HG02943 (cell line): ENCODE measurements around the gene PAFAH1B1.

Source experiments
- ATAC-seq: cut with Tn5 transposase; IDR thresholded peaks from one replicate; pipeline ENCODE4 v1.9.1; 2021; ENCODE audit warnings: mild to moderate bottlenecking, low read depth, moderate library complexity; ENCODE audit not compliant: unreplicated experiment

Gene PAFAH1B1

DNA sequence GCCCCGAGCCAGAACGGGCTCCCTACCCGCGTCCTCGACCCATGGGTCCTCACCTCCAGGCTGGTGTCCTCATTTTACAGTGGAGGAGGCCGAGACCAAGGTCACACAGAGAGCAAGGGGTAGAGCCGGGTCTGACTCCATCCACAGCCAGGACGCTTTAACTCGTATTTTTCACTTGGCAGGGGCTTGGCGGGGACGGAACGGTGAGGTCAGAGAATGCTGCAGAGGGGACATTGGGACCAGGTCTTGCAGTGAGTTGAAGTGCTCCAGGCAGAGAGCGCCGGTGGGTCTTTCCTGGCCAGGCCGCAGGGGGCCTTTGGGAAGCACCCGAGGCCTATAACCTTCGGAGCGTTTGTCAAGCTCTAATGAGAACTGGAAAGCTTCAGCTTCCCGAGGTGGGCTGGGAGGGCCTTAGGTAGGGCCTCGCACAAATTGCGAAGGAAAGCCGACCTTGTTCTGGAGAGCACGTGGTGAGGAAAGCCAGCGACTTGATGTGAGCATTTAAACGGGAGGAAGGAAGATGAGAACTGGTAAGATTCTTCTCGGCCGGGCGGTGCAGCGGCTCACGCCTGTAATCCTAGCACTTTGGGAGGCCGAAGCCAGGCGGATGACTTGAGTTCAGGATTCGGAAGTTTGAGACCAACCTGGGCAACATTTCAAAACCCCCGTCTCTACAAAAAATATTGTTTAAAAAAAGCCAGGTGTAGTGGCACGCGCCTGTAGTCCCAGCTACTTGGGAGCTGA lies 119.0 kb downstream of the PAFAH1B1 start:
- ATAC-seq: no peak

DNA sequence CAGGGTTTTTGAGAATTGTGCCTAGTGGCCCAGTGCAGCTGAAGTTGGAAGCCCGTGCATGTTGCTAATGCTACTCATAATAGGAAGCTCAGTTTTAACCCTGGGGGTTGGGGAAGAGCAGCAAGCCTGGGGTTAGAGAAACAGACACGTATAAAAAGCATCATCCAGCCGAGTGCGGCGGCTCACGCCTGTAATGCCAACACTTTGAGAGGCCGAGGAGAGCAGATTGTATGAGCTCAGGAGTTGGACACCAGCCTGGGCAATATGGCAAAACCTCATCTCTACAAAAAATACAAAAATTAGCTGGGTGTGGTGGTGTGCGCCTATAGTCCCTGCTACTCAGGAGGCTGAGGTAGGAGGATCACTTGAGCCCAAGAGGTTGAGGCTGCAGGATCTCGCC lies 120.4 kb downstream of the PAFAH1B1 start:
- no peak for ATAC-seq

DNA sequence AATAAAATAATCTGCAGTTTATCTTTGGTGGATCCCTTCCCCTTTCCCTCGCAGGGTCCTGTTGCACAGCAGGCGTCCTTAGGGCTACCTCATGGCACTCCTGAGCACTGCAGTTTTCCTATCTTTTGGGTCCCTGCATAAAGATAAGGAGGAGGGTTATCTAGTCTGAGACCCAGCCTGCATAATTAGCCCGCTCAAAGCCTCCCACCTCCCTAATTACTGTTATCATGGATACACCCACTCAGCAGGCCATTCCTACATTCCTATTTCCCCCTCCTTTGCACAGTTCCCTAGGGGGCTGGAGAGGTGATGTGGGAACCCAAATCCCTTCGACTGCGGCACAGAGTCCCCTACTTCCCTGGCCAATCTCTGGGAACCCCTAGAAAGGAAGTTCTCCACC lies 123.2 kb downstream of the PAFAH1B1 start:
- no peak for ATAC-seq

DNA sequence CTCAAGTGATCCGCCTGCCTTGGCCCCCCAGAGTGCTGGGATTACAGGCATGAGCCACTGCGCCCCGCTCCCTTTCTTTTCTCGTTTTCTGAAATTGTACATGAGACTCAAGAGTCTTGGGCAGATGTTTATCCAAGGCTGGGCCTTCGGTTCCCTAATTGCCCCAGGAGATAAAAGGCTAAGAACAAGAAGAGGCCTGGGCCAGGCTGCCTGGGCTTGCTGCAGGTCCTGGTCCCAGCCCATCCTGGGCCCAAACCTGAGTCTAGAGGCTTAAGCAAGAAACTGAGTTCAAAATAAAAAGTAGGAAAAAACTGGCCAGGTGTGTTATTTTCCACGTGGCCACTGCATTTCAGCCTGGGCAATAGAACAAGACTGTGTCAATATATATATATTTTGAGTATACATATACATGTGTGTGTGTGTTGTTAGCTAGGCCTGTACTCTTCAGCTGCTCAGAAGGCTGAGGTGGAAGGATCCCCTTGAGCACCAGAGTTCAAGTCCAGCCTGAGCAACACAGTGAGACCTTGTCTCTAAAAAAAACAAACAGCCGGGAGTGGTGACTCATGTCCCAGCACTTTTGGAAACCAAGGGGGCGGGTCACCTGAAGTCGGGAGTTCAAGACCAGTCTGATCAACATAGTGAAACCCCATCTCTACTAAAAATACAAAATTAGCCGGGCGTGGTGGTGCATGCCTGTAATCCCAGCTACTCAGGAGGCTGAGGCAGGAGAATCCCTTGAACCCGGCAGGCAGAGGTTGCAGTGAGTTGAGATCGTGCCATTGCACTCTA lies 124.9 kb downstream of the PAFAH1B1 start:
- no peak for ATAC-seq

DNA sequence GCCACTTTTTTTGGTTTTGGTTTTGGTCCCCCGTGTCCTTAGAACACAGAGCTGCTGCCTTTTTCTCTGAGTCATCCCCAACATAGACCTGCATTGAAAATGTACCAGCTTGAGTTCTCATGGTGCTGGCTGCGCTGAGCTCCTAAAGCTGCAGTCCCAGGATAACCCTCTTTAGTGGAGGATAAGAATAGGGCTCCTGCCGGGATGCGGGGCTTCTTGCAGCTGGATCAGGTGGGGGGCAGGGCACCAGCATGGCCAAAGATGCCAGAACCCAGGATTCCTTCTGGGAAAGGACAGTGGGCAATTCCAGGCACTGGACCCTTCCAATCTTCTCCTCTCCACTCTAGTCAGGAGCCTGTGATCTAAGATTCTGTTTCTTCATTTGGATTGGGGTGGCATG lies 126.4 kb downstream of the PAFAH1B1 start:
- ATAC-seq: no peak

DNA sequence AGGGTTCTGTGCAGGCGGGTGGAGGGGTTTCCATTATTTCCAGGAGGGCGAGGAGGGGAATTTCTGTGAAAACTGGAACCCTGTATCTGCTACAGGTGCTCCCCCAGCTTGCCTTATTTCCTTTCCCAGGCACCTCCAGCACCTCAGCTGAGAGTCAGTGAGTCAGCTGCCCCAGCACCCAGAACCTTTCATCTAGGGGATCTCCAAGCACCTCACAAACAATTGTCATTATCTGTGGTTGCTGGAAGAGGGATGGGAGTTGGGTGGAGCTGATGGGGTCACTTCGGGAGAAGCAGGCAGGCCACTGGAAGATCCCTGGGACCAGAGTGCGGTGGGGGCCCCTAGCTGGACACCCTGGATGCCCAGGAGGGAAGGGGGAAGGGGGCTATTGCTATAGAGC lies 128.1 kb downstream of the PAFAH1B1 start:
- ATAC-seq: no peak

DNA sequence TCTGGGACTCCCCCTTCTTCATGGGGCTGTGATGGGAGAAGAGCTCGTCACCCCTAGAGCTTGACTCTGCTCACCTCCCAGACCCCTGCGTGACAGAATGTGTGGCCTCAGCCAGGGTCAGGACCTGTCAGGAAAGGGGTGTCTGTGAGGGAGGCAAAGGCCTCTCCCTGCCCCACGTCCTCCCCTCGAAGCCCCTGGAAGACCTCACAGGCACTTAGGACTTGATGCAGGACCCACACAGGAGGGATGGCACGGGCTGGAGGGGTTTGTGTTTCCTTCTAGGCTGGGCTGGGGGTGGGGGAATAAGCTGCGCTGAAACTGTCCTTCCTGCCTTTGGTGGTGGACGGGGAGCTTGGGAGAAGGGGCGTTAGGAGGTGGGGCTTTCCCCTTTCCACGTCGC lies 129.2 kb downstream of the PAFAH1B1 start:
- ATAC-seq: no peak

DNA sequence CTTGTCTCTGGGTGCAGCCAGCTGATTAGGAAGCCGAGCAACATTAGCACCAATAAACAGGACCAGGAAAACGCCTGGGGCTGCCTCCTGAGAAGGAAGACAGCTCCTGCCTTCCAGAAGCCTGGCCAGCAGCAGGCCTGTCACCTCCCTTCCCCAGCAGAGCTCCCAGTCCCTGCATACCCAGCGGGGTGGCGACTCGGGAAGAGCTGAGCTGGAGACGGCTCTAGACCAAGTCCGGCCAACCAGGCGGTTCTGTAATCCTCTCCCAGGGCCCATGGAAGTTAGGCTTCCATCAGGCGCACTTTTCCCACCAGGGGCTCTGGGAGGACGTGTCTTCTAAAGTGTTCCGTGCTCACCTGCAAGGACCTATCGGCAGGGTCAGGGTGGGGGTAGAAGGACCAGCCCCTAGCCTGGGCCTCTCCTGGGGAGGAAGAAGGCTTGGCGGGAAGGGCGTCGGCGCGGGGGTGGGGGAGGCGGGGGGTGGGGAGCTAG lies 130.1 kb downstream of the PAFAH1B1 start:
- no peak for ATAC-seq

DNA sequence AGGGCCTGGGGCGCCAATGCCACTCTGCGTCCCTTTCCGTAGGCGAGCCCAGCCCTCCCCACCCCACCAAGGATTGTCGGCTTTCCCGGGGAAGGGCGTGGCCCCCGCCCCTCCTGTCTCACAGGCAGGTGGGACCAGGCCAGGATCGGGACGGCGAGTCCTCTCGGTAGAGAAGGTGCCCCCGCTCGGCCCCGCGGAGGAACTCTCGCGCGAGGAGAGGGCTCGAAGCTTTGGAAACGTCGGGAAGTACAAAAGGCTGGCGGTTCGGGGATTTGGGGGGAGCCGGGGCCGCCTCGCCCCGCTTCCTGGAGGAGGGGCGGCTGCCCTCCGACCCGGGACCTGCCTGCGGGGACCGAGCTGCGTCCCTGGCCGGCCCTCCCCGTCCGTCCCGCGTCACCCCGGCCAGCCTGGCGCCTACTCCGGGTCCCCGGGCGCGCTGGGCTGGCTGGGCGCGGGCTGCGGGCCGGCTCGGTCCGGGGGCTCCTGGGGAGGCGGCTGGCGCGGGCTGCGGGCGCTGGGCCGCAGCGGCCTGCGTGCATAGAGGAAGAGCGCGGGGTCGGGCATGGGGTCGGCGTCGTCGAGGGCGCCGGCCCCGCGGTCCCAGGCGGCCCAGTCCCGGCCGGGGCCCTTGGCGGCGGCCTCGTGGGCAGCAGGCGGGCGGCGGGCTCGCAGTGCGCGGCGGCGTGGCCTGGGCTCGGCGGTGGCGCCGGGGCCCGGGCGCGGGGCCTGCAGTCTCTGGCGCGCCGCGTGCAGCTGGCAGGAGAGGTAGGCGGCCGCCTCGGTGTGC lies 130.7 kb downstream of the PAFAH1B1 start:
- no peak for ATAC-seq

DNA sequence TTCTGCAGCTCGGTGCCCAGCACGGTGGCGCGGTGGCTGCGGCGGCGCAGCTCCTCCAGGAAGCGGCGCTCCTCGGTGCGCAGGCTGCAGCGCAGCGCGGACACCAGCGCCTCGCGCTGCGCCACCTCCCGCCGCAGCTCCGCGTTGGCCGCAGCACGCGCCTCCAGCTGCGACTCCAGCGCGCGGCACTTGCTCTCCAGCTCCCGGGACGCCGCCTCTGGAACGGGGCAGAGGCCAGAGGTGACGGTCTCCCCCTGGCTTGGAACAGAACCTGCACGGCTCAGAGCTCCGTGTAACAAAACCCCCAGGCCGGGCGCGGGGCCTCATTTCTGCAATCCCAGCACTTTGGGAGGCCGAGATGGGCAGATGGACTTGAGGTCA lies 131.3 kb downstream of the PAFAH1B1 start:
- ATAC-seq: no peak

DNA sequence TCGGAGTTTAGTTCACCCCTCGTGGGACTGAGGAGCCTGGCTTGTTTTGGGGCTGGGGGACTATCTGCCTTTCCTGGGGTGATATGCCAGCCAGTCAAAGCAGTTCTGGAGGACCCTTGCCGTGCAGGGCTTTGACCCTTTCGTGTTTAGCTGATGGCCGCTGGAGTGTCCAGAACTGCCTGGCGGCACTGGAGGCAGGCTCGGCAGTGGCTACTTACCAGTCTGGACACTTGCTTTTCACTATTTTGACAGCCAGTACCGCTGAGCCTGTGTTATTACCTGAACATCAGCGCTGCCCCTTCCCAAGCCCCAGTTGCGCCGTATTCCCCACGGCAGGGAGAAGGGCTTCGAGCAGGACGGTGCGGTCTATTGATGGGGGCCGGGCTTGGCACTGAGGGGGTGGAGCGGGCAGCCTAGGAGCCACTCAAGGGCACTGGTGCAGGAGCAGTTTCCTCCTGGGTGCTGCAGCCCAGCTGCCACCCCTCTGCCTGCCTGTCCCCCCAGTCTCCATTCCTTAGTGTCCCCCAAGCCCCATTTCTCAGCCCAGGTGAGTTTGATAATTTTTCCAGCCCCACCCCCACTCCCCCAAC lies 137.4 kb downstream of the PAFAH1B1 start:
- no peak for ATAC-seq

DNA sequence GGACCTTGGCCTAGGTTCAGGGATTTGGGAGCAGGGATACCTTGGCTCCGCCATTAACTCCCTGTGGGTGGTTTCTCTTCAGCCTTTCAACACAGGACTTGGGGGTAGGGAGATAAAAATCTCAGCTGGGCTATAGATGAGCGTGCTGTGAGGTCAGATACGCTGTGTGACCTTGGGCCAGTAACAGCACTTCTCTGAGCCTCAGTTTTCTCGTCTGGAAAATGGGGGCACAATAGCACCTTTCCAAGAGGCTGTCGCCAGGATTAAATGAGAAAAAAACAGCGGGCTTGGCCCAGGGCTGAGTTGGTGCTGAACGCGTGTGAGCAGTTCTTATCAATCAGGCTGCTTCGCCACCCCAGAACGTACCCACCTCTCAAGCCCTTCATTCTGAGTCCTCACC lies 138.4 kb downstream of the PAFAH1B1 start:
- no peak for ATAC-seq

DNA sequence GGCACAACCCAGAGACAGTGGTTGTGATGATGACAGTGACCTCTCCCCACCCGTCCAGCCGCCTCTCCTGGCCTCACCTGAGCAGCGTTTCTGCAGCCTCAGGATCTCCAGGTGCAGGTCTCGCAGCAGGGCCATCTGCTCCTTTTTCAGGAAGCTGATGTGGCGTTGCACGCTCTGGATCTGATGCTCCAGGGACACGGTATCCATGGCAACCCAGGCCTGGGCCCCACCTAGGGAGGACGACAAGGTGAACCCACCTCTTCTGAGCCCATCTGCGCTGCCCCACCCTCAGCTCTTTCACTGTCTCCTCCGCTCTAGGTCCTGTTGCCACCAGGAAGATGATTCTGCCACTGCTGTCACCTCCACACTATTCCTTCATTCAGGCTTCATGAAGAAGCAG lies 141.5 kb downstream of the PAFAH1B1 start:
- ATAC-seq: no peak
